ENCODE results near the gene DOCK4.
"Not testable (repeated sequence)": the region's sequence is repeated elsewhere in the genome, so short reads cannot be mapped to it uniquely, and the experiment has no call there.

DOCK4 gene

DNA sequence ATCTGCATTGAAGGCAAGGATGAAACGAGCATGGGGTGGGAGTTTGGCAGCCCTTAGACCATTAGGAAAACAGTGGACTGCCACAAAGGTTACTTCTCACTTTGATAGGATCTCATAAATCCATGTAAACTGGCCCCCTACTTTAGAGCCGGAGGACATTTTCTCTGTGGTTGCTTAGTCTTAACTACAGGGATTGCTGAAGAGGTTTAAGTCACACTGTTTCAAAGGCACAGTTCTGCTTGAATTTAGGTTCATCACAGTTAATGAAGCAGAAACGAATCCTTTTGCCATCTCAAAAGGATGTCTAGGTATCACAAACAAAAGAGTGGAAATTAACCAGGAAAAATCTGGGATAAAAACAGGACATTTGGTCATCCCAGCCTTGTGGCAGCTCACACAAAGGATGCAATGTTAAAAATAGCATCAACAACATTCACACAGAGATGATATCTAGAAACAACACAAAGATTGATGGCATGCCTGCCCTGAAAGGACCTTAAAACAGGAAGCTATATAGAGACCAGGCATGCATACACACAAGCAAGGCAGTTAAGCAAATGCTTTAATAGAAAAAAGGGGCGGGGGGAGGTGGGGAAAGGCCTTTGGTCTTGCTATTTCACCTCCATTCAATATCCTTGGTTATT lies 74.0 kb downstream of the DOCK4 start:
- peak; percentile 11 for DNase-seq

GRCh38 chr7:112130729-112131410 lies 75.3 kb downstream of the DOCK4 start:
- DNase-seq, result no peak

GRCh38 chr7:112129655-112130323 lies 76.4 kb downstream of the DOCK4 start:
- DNase-seq, result no peak

- DNase-seq, result not testable (repeated sequence)
Observed at GRCh38 chr7:112128461-112129425, 77.5 kb downstream of the DOCK4 start.

GRCh38 chr7:112128041-112128440 lies 78.2 kb downstream of the DOCK4 start:
- DNase-seq, result not testable (repeated sequence)

DNA sequence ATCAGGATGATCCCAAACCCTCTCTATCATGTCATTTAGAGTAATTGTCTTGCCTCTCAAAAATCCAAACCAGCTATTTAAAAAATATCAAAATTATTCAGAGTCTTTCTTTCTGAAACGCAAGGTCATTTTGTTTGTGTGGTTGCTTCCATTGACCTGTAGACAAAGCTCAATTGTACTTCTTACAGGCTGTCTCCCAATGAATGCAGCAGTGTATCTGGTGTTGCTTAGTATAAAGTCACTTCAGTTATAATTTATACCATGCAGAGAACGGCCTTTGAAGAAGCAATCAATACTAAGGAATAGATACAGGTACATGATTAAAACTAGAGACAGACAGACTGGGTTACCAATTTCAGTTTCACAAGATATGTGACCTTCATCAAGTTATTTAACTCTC lies 80.9 kb downstream of the DOCK4 start:
- no peak for DNase-seq

GRCh38 chr7:112124061-112124766 lies 82.0 kb downstream of the DOCK4 start:
- no peak for DNase-seq

DNA sequence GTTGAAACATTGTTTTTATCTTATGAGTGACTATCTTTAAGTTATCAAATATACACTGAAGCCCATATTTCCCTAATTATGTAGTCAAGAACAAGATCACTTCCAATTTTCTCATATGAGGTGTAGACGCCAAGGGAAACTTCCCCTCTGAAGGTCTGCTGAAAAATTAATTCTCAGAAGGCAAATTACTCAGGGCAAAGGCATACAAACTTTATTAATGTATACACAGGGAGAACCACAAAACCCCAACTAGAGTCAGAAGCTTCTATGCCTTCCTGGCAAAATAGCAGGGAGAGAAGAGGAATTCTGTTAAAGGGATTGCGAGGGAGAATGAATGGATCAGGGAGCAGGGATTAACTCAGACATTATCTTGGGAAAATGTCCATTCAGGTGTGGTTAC lies 83.4 kb downstream of the DOCK4 start:
- DNase-seq, result peak; percentile 18

- DNase-seq, result no peak
Observed at GRCh38 chr7:112122144-112122543, 84.1 kb downstream of the DOCK4 start.

GRCh38 chr7:112121318-112121717 lies 84.9 kb downstream of the DOCK4 start:
- DNase-seq, result no peak

- DNase-seq, result no peak
Observed at GRCh38 chr7:112120696-112121217, 85.4 kb downstream of the DOCK4 start.

DNA sequence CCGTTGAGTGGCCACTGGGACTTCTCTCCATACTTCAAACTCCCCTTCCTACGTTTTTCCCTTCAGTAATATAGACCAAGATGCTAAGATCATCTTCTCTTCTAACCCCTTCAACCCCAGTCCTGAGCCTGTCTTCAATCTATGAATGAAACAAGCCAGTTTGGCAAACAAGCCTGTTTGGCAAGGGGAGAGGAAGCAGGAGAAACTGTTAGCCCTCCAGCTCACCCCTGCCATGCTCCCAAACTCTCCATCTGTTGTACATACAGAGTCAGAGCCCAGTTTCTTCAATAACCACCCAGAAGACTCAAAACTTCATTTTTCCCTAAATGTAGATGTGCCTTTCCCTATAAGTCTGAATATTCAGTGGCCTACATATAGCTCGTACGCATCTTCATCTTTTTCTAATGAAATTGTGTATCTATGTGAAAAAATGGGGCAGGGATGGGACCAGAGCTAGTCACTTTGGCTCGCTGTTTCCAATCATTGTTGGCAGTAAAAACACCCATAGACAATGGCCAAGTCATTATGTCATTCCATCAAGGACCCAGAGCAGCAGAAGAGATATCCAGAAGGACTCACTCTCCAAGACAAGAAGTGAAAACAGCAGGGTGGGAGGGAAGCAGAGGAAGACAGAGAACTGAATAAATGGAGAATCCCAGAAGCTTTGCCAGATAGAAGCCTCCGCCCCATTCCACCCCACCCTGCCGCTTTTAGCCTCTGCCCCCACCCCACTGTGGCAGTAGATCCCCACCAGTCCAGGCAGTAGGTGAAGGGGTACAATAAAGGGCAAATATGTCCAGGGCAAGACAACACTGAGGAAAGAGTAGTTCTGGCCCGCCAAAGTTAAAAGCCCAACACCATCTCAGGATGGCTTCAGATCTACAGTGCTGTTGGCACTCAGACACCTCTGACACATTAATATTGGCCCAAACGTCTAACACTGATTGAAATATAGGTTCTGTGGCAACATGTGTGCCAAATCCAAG lies 87.3 kb downstream of the DOCK4 start:
- DNase-seq, result no peak

DNA sequence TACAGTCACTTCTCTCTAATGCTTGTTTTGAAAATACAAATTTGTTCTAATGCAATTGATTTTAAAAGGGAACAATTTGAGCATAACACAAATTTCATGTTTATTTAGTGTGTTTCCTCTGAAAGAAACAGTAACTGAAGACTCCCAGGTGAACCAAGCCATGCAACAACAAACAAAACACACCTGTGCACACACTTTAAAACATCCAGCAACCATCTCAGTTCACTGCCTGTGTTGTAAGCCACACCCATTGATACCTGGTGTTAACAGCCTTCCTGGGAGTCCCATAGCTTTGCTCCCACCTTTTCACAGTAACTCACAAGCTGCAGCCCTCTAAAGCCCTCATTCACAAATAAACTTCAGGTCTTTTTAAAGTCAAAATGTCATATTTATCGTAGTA lies 89.3 kb downstream of the DOCK4 start:
- no peak for DNase-seq

DNA sequence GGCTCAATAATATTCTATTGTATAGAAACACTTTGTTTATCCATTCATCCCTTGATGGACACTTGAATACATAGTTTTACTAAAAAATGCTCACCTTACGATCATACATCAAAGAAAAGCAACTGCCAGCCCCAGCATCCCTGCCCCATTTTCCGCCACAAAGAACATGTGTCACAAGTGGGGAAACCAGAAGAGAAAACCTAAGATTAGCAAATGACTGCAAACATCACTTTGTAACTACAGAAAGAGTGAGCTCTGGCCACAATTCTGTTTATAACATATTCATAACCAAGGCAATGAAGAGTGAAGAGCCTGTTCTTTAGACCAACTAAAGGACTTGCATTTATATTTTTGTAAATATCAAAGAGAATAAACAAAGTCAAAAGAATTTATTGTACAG lies 89.8 kb downstream of the DOCK4 start:
- DNase-seq, result no peak

- DNase-seq, result no peak
Observed at GRCh38 chr7:112115880-112116279, 90.3 kb downstream of the DOCK4 start.

DNA sequence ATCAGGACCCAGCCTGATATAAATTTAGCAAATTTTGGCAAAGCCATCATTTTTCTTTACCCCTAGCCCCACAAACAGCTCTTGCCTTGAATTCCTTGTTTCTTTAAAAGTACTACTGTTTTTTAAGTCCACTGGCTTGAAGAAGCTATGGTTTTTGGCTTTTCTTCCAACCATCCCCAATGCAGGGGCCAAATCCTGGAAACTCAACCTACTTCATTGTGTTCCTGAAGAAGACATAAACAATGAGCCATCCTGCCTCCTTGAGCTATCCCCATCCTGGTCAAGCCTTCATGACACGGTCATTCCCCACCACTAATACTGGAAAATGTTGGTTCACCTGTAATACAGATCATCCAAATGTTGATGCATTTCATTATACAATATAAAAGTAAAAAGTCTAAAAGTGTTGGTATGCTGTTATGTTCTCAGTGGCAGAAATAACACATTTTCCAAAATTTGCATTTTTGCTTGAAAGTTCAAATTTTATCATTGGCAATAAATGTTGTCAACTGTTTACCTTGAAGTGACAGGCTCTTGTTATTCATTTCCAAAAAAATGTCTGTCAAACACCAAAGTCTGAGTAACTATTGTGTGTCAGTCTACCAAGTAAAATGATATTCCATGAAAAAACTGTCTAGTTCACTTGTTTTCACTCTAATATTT lies 92.2 kb downstream of the DOCK4 start:
- DNase-seq, result no peak

DNA sequence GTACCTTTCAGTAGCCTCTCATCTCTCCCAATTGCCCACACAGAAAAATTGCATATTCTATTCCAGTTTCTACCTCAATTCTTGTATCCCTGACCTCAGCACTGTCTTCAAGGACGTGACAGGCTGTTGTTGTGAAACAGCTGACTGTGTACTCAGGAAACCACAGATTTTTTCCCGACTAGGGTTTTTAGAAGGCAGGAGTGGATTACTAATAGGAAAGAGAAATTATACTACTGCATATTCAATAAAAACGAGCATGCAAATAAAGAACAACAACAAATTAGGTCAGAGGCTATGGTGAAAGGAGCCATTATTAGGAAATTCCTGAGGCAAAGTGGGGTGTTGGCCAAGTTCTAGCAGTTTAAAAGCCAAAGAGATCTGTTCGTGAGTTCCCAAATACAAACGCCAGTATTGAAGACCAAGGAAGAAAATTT lies 93.4 kb downstream of the DOCK4 start:
- DNase-seq, result no peak

DNA sequence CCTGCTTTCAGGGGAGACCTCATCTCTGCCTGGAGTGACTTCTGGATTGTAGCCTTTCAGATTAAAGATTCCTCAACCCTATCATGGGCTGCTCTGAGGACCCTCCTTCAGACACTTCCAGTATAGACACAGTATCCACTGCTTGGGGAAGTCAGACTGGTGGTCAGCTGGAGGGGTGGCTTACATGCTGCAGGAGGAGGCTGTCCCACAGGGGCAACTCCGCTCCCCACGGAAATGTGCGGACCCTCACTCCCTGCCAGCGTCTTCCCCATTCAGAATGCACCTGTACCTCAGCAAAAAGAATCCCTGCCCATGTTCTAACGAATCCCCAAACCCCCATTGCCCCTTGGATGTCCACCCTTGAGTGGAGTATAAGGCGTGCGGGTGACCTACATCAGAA lies 95.5 kb downstream of the DOCK4 start:
- no peak for DNase-seq

- DNase-seq, result no peak
Observed at GRCh38 chr7:112110175-112110574, 96.0 kb downstream of the DOCK4 start.

GRCh38 chr7:112108981-112109380 lies 97.2 kb downstream of the DOCK4 start:
- no peak for DNase-seq
